ENCODE results near the gene LKAAEAR1. TPM values are rescaled to one million over a fixed set of nuclear protein-coding genes. Genes with fewer than 3 reads are reported as not detected.

The LKAAEAR1 gene
- total RNA-seq, 6 donors from 2014 or later: 1.3 to 7.8 (median 4.9) TPM; not detected in 2

- ATAC-seq (ENCODE audit: low FRiP score in 2 of 2) (peak in 1 of 2 donors; percentile 2), DNase-seq (peak in 1 of 2 donors; percentile 33)
- TF ChIP-seq POLR2A (IDR thresholded peaks at IDR 0.05) (peak in 1 of 4 donors; percentile 5), EP300 (IDR thresholded peaks at IDR 0.05) (no peak)
- Histone ChIP-seq H3K27ac (peak overlapping the region; percentile 56 to 88 (median 68)), H3K27me3 (peaks cover 0 to 43% (median 20%) of the 10 kb centered on the region in 4 donors), H3K4me3 (peak overlapping the region in 3 of 4 donors; percentile 4 to 66 (median 40)), H3K4me1 (peaks cover 27 to 64% (median 36%) of the 10 kb centered on the region in 4 donors), H3K36me3 (peaks cover 0 to 17% (median 7%) of the 10 kb centered on the region in 4 donors), H3K9me3 (no peaks in the 10 kb centered on the region)
- 58 to 62% methylated on average over 6 to 11 of the region's 11 CpGs for WGBS, 2 donors
These were observed 38.7 kb downstream of the LKAAEAR1 start for GRCh38 chr20:64045346-64046011.

DNA sequence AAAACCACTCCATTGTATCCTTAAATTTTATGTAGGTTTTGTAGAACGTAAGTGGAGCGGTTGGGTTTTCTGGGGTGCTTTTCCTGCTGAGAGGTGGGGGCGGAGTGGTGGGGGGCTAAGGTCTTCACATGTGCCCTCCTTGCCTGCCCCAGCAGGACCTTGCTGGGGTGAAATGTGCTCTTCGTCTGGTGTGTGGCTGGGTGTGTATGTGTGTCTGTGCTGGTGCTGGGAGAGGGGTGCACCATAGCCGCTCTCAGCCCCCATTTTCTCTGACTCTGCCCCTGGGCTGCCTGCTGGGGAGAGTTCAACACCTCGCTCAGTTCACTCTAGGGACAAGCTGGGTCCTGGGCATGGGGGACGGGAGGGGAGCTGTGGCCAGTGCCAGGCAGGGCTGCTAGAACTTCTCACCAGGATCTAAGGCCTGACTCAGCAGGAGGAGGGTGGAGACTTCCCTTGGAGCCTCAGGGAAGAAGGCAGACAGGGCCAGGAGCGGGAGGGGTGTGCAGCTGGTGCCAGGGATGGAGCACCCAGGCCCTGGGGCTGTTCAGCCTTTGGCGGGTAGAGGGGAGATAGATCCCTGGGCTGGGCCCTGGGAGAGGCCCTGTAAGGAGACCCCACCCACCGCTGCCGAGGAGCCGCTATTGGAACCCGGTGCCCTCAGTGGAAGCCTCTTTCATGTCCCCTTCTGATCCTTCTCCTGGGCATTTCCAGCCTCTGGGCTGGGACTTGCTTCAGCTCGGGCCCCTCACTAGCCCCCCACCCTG lies 39.5 kb downstream of the LKAAEAR1 start:
- H3K27me3 ChIP-seq: peaks cover 0 to 41% (median 19%) of the 10 kb centered on the region in 4 donors
- H3K27ac ChIP-seq: peak overlapping the region; percentile 56 to 88 (median 68)
- peaks cover 0 to 17% (median 7%) of the 10 kb centered on the region in 4 donors for H3K36me3 ChIP-seq
- TF ChIP-seq EP300 (IDR thresholded peaks at IDR 0.05): no peak
- TF ChIP-seq POLR2AphosphoS5 (IDR thresholded peaks at IDR 0.05): peak in 1 of 2 donors; percentile 38
- H3K4me3 ChIP-seq: peak overlapping the region in 2 of 4 donors; percentile 4 to 66
- WGBS, 2 donors: 67 to 77% methylated on average over 12 to 14 of the region's 14 CpGs
- ATAC-seq (ENCODE audit: low FRiP score in 2 of 2): peak in 1 of 2 donors; percentile 65
- DNase-seq: peak in 1 of 2 donors; percentile 64
- H3K4me1 ChIP-seq: peaks cover 29 to 65% (median 37%) of the 10 kb centered on the region in 4 donors
- no peaks in the 10 kb centered on the region for H3K9me3 ChIP-seq

DNA sequence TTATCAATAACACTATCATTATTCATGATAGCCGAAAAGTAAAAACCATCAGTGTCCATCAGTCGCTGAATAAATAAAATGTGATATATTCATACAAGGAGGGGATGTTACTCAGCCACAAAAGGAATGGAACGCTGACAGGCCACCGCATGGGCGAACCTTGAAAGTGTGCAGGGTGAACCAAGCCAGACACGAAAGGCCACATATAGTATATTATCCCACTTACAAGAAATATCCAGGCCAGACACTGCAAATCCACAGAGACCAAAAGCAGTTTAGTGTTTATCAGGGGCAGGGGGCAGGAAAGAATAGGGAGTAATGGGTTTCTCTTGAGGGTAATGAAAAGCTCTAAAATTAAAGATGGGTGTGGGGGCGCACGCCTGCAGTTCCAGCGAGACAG lies 40.4 kb downstream of the LKAAEAR1 start:
- H3K4me1 ChIP-seq: peaks cover 36 to 65% (median 42%) of the 10 kb centered on the region in 4 donors
- H3K4me3 ChIP-seq: no peak overlapping the region
- ATAC-seq (ENCODE audit: low FRiP score in 2 of 2): no peak

GRCh38 chr20:64042054-64042781 lies 42.0 kb downstream of the LKAAEAR1 start:
- Histone ChIP-seq H3K27ac (peak overlapping the region; percentile 64 to 89 (median 82)), H3K27me3 (peaks cover 0 to 34% (median 12%) of the 10 kb centered on the region in 4 donors), H3K4me3 (peak overlapping the region; percentile 36 to 51 (median 47)), H3K36me3 (peaks cover 0 to 10% (median 2%) of the 10 kb centered on the region in 4 donors), H3K9me3 (no peaks in the 10 kb centered on the region), H3K4me1 (peaks cover 45 to 70% (median 55%) of the 10 kb centered on the region in 4 donors)
- TF ChIP-seq CTCF (IDR thresholded peaks at IDR 0.05): no peak
- no peak for TF ChIP-seq EP300 (IDR thresholded peaks at IDR 0.05)
- TF ChIP-seq POLR2AphosphoS5 (IDR thresholded peaks at IDR 0.05): peak in 1 of 2 donors; percentile 26
- ATAC-seq (ENCODE audit: low FRiP score in 2 of 2) (no peak), DNase-seq (peak in 1 of 2 donors; percentile 89)
- 1% methylated on average over 20 of the region's 55 CpGs; no CpG with 5 or more reads in 1 of the 2 donors for WGBS, 2 donors

More for the DNA sequence above, 40.4 kb downstream of the LKAAEAR1 start:
- WGBS, 2 donors: 85 to 87% methylated on average over 9 of the region's 9 CpGs
- Histone ChIP-seq H3K36me3 (peaks cover 0 to 17% (median 7%) of the 10 kb centered on the region in 4 donors), H3K27me3 (peaks cover 0 to 36% (median 16%) of the 10 kb centered on the region in 4 donors), H3K9me3 (no peaks in the 10 kb centered on the region), H3K27ac (peak overlapping the region in 2 of 4 donors; percentile 38 to 88)
- DNase-seq: no peak
- no peak for TF ChIP-seq EP300 (IDR thresholded peaks at IDR 0.05)
- no peak for TF ChIP-seq POLR2AphosphoS5 (IDR thresholded peaks at IDR 0.05)
- no peak for TF ChIP-seq CTCF (IDR thresholded peaks at IDR 0.05)
- TF ChIP-seq POLR2A (IDR thresholded peaks at IDR 0.05): no peak

DNA sequence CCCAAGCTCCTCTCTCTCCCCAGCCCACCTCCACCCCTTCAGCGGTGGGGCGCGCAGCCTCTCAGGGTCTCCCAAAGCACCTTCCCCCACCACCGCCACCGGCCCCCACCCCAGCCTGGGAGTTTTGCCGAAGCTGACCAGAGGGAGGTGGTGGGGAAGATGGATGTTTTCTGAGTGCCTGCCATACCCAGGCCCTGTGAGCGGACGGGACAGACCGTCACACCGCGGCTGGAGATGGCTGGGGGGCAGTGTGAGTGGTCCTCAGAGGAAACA lies 42.5 kb downstream of the LKAAEAR1 start:
- TF ChIP-seq POLR2AphosphoS5 (IDR thresholded peaks at IDR 0.05) (no peak), POLR2A (IDR thresholded peaks at IDR 0.05) (no peak), EP300 (IDR thresholded peaks at IDR 0.05) (no peak), CTCF (IDR thresholded peaks at IDR 0.05) (no peak)
- Histone ChIP-seq H3K4me1 (peaks cover 45 to 71% (median 55%) of the 10 kb centered on the region in 4 donors), H3K27ac (peak overlapping the region; percentile 64 to 89 (median 82)), H3K36me3 (peaks cover 0 to 5% (median 0%) of the 10 kb centered on the region in 4 donors), H3K27me3 (peaks cover 0 to 31% (median 12%) of the 10 kb centered on the region in 4 donors), H3K4me3 (peak overlapping the region in 3 of 4 donors; percentile 43 to 51 (median 51)), H3K9me3 (no peaks in the 10 kb centered on the region)
- WGBS, 2 donors: 0 to 11% methylated on average over 1 to 11 of the region's 11 CpGs
- no peak for ATAC-seq (ENCODE audit: low FRiP score in 2 of 2)
- peak in 1 of 2 donors; percentile 77 for DNase-seq
